22Rv1 (cell line): ENCODE measurements around the gene HELT.

Source experiments
- CTCF ChIP-seq: fragments of 450-650 bp; IDR thresholded peaks from 2 replicates; pipeline ENCODE4 v1.5.1; 2017; ENCODE audit warnings: mild to moderate bottlenecking
- ZFX ChIP-seq: fragments of 450-650 bp; IDR thresholded peaks from 2 replicates; pipeline ENCODE4 v1.6.1; 2017; ENCODE audit warnings: antibody characterized with exemption, borderline replicate concordance

GRCh38 chr4:185020293-185020808 lies 2.1 kb downstream of the HELT start:
- TF ChIP-seq CTCF (no peak), ZFX (no peak)
